OCI-LY7 (cell line): ENCODE measurements around the gene DPPA2. TPM values are rescaled to one million over a fixed set of nuclear protein-coding genes. Genes with fewer than 3 reads are reported as not detected.

Source experiments
- BruUV-seq: library from RNA; stranded (reverse); fragments of 400-500 nt; replicated peaks from 2 replicates; lab custom pipeline; 2021; lab: Mats Ljungman, UMichigan
- CTCF ChIA-PET: fragments of 300-600 bp; sonication (Branson Sonifier 250); formaldehyde crosslinking; loops from one replicate; lab custom pipeline; 2022; ENCODE audit warnings: antibody characterized with exemption; ENCODE audit not compliant: unreplicated experiment; lab: Charles Lee
- POLR2A ChIA-PET: fragments of 300-600 bp; sonication (Branson Sonifier 250); formaldehyde crosslinking; loops from one replicate; lab custom pipeline; 2022; ENCODE audit warnings: antibody characterized with exemption; lab: Charles Lee
- DNase-seq: peaks from one replicate; pipeline ENCODE4 v3.0.0-alpha.2; 2015; ENCODE audit warnings: low spot score
- H2AFZ ChIP-seq: fragments of 200-600 bp; sonication (generic), shearing (Covaris generic); 2 replicates; pipeline ENCODE4 v1.6.1; 2014; ENCODE audit warnings: mild to moderate bottlenecking, antibody characterized with exemption, low read length, moderate library complexity
- H3K27ac ChIP-seq: fragments of 200-600 bp; sonication (generic); 2 replicates; pipeline ENCODE4 v1.5.1; 2014; ENCODE audit warnings: mixed run types, low read depth, mild to moderate bottlenecking, moderate library complexity, low read length, inconsistent platforms; ENCODE audit not compliant: poor library complexity, severe bottlenecking
- H3K36me3 ChIP-seq: fragments of 200-600 bp; sonication (generic); 2 replicates; pipeline ENCODE4 v1.6.1; 2014; ENCODE audit warnings: mild to moderate bottlenecking, antibody characterized with exemption, low read length, moderate library complexity, mixed read lengths; ENCODE audit not compliant: insufficient read depth
- H3K4me1 ChIP-seq: fragments of 200-600 bp; sonication (generic); 2 replicates; pipeline ENCODE4 v1.5.1; 2014; ENCODE audit warnings: mild to moderate bottlenecking, low read length; ENCODE audit not compliant: insufficient read depth, poor library complexity, severe bottlenecking
- H3K4me2 ChIP-seq: fragments of 200-600 bp; sonication (generic); 2 replicates; pipeline ENCODE4 v1.6.1; 2014; ENCODE audit warnings: mild to moderate bottlenecking, low read length
- H3K4me3 ChIP-seq: fragments of 200-600 bp; sonication (generic); 2 replicates; pipeline ENCODE4 v1.5.1; 2014; ENCODE audit warnings: mild to moderate bottlenecking, low read depth, low read length; ENCODE audit not compliant: poor library complexity, severe bottlenecking
- H3K79me2 ChIP-seq: fragments of 200-600 bp; sonication (generic); 2 replicates; pipeline ENCODE4 v1.6.1; 2016; ENCODE audit warnings: low read depth, mild to moderate bottlenecking, low read length, moderate library complexity, mixed read lengths; ENCODE audit not compliant: insufficient read depth
- H3K9me2 ChIP-seq: fragments of 200-600 bp; sonication (generic); 2 replicates; pipeline ENCODE4 v1.6.1; 2016; ENCODE audit warnings: mild to moderate bottlenecking, low read length, mixed read lengths; ENCODE audit not compliant: insufficient read depth
- H3K9me3 ChIP-seq: fragments of 200-600 bp; sonication (generic); 2 replicates; pipeline ENCODE4 v1.6.1; 2014; ENCODE audit warnings: mild to moderate bottlenecking, mixed run types, low read length, mixed read lengths
- H4K20me1 ChIP-seq: fragments of 200-600 bp; sonication (generic); 2 replicates; pipeline ENCODE4 v1.6.1; 2014; ENCODE audit warnings: mild to moderate bottlenecking, antibody characterized with exemption, low read length, moderate library complexity, mixed read lengths; ENCODE audit not compliant: insufficient read depth
- EZH2phosphoT487 ChIP-seq: fragments of 200-600 bp; sonication (generic); IDR thresholded peaks from 2 replicates; pipeline ENCODE4 v1.6.1; 2018; ENCODE audit warnings: low read depth, borderline replicate concordance, mild to moderate bottlenecking, mixed run types, antibody characterized with exemption, low read length, moderate library complexity, mixed read lengths
- intact Hi-C: fragments of 100-400 bp; cut with micrococcal nuclease; formaldehyde crosslinking; loops from one replicate; pipeline ENCODE4 v1.10.0; 2022; ENCODE audit not compliant: unreplicated experiment
- total RNA-seq, 2 experiments: library from RNA; depleted of rRNA in 1 of 2; stranded (reverse); fragments of >200 nt in 1 of 2; shearing (Covaris generic) in 1 of 2; gene quantifications; 2 replicates each; pipeline ENCODE4 v1.2.3, GENCODE V29; 2014 to 2022
- TF ChIP-seq, protein P1 (sequence below): fragments of 200-600 bp; sonication (generic); conservative IDR thresholded peaks from 2 replicates; pipeline ENCODE4 v1.5.1; 2014; ENCODE audit warnings: mild to moderate bottlenecking, antibody characterized with exemption, low read length, moderate library complexity, mixed read lengths

DPPA2 gene
- total RNA-seq, 2 experiments from 2014 or later: not detected

GRCh38 chr3:109325109-109325508, 8.8 kb upstream of the DPPA2 start:
- H3K4me1 ChIP-seq: no peaks in the 10 kb centered on the region
- no peaks in the 10 kb centered on the region for H3K9me2 ChIP-seq
- no peak for DNase-seq
- H3K27ac ChIP-seq: no peak overlapping the region
- no peaks in the 10 kb centered on the region for H3K79me2 ChIP-seq
- no TSS peak for BruUV-seq
- H3K4me2 ChIP-seq: no peak overlapping the region
- ChIA-PET POLR2A (interaction anchor here (0.5 kb wide), 1 partner anchor 26 kb away, joined by 3 read pairs; no protein-coding TSS in a partner anchor), CTCF (no interaction called here)
- no peak overlapping the region for H3K4me3 ChIP-seq
- no peaks in the 10 kb centered on the region for H3K36me3 ChIP-seq
- H2AFZ ChIP-seq: no peak overlapping the region
- H3K9me3 ChIP-seq: no peaks in the 10 kb centered on the region
- intact Hi-C loops: no loop called here
- TF ChIP-seq EZH2phosphoT487: no peak
- TF ChIP-seq, protein P1, sequence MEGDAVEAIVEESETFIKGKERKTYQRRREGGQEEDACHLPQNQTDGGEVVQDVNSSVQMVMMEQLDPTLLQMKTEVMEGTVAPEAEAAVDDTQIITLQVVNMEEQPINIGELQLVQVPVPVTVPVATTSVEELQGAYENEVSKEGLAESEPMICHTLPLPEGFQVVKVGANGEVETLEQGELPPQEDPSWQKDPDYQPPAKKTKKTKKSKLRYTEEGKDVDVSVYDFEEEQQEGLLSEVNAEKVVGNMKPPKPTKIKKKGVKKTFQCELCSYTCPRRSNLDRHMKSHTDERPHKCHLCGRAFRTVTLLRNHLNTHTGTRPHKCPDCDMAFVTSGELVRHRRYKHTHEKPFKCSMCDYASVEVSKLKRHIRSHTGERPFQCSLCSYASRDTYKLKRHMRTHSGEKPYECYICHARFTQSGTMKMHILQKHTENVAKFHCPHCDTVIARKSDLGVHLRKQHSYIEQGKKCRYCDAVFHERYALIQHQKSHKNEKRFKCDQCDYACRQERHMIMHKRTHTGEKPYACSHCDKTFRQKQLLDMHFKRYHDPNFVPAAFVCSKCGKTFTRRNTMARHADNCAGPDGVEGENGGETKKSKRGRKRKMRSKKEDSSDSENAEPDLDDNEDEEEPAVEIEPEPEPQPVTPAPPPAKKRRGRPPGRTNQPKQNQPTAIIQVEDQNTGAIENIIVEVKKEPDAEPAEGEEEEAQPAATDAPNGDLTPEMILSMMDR: no peak
- no peaks in the 10 kb centered on the region for H4K20me1 ChIP-seq

GRCh38 chr3:109313061-109313460, 3.3 kb downstream of the DPPA2 start:
- Histone ChIP-seq H3K79me2 (no peaks in the 10 kb centered on the region), H3K4me3 (no peak overlapping the region), H3K27ac (no peak overlapping the region), H3K9me3 (no peaks in the 10 kb centered on the region), H3K4me2 (no peak overlapping the region), H3K9me2 (no peaks in the 10 kb centered on the region), H3K4me1 (no peaks in the 10 kb centered on the region), H4K20me1 (no peaks in the 10 kb centered on the region), H2AFZ (no peak overlapping the region), H3K36me3 (no peaks in the 10 kb centered on the region)
- BruUV-seq: no TSS peak
- ChIA-PET CTCF (no interaction called here), POLR2A (interaction anchor here (0.5 kb wide), 1 partner anchor 31 kb away, joined by 3 read pairs; no protein-coding TSS in a partner anchor)
- DNase-seq: no peak
- no peak for TF ChIP-seq EZH2phosphoT487
- TF ChIP-seq, protein P1: no peak
- intact Hi-C loops: no loop called here

GRCh38 chr3:109297496-109297895, 18.8 kb downstream of the DPPA2 start:
- Histone ChIP-seq H3K36me3 (no peaks in the 10 kb centered on the region), H2AFZ (no peak overlapping the region), H3K4me1 (no peaks in the 10 kb centered on the region), H3K79me2 (no peaks in the 10 kb centered on the region), H3K4me2 (no peak overlapping the region), H3K9me2 (no peaks in the 10 kb centered on the region), H3K9me3 (no peaks in the 10 kb centered on the region), H3K4me3 (no peak overlapping the region), H4K20me1 (no peaks in the 10 kb centered on the region), H3K27ac (no peak overlapping the region)
- TF ChIP-seq, protein P1: no peak
- TF ChIP-seq EZH2phosphoT487: no peak
- no peak for DNase-seq
- POLR2A ChIA-PET: interaction anchor here (0.6 to 0.7 kb wide), 2 partner anchors 43 to 1841 kb away, joined by 3 to 4 read pairs; no protein-coding TSS in a partner anchor
- BruUV-seq: no TSS peak
- CTCF ChIA-PET: no interaction called here
- intact Hi-C loops: no loop called here
